Activated gamma-delta T cell (primary cell): Measurements from ENCODE around the gene SPG7.
"Not testable (repeated sequence)": the region's sequence is repeated elsewhere in the genome, so short reads cannot be mapped to it uniquely, and the experiment has no call there.

ENCODE experiments used
- DNase-seq: peaks from one replicate; lab custom pipeline; 2025; lab: John Stamatoyannopoulos, UW

SPG7 gene

GRCh38 chr16:89581045-89581695 lies 73.0 kb downstream of the SPG7 start:
- no peak for DNase-seq

GRCh38 chr16:89581861-89582563 lies 73.8 kb downstream of the SPG7 start:
- DNase-seq = no peak

- DNase-seq = no peak
Observed at GRCh38 chr16:89582614-89583196, 74.5 kb downstream of the SPG7 start.

GRCh38 chr16:89583197-89583894 lies 75.1 kb downstream of the SPG7 start:
- DNase-seq = no peak

- DNase-seq = no peak
Observed at GRCh38 chr16:89583895-89584644, 75.9 kb downstream of the SPG7 start.

- DNase-seq = no peak
Observed at GRCh38 chr16:89584768-89585549, 76.8 kb downstream of the SPG7 start.

GRCh38 chr16:89586218-89586617 lies 78.0 kb downstream of the SPG7 start:
- no peak for DNase-seq

GRCh38 chr16:89586853-89587252 lies 78.7 kb downstream of the SPG7 start:
- DNase-seq = peak; percentile 51

- DNase-seq = not testable (repeated sequence)
Observed at GRCh38 chr16:89587676-89588075, 79.5 kb downstream of the SPG7 start.

GRCh38 chr16:89588413-89589109 lies 80.4 kb downstream of the SPG7 start:
- no peak for DNase-seq

- DNase-seq = no peak
Observed at GRCh38 chr16:89589241-89589926, 81.2 kb downstream of the SPG7 start.

- no peak for DNase-seq
Observed at GRCh38 chr16:89593841-89594240, 85.6 kb downstream of the SPG7 start.

- DNase-seq = no peak
Observed at GRCh38 chr16:89595330-89596060, 87.3 kb downstream of the SPG7 start.

- no peak for DNase-seq
Observed at GRCh38 chr16:89596061-89596689, 88.0 kb downstream of the SPG7 start.

- no peak for DNase-seq
Observed at GRCh38 chr16:89596957-89597649, 88.9 kb downstream of the SPG7 start.

GRCh38 chr16:89598199-89598598 lies 90.0 kb downstream of the SPG7 start:
- no peak for DNase-seq

GRCh38 chr16:89599451-89599858 lies 91.3 kb downstream of the SPG7 start:
- no peak for DNase-seq

GRCh38 chr16:89599902-89600301 lies 91.7 kb downstream of the SPG7 start:
- no peak for DNase-seq
